Measurements from ENCODE around the gene TMEM117. TPM values are rescaled to one million over a fixed set of nuclear protein-coding genes. Genes with fewer than 3 reads are reported as not detected.
A peak's percentile ranks its signal among the peaks of the same experiment; 100 is the strongest.

The TMEM117 gene
- total and polyA plus RNA-seq, 2 donors from 2014 or later = 5.9 to 6.0 TPM

DNA sequence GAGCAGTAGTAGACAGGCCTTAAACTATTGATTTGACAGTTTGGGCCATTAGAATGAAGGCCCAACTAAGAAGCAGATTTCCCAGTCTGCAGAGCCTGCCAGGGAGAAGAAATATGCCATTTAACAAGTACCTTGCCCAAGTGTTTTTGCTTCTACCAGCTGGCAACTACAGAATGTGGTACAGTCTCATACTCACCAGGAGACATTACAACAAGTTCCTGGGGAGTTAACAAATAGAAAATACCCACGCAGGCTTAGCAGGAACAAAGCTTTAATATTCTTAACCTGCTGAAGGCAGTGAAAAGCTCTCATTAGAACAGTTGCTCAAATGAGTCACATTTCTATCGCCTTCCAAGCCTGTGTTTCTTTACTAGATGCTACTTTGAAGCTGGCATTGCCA, 241.0 kb downstream of the TMEM117 start:
- Histone ChIP-seq H3K4me1 (ENCODE audit: control insufficient read depth in 2 of 3, insufficient read depth in 2 of 3, low read depth in 1 of 3, low read length in 3 of 3) (no peaks in the 10 kb centered on the region), H3K27me3 (ENCODE audit: control insufficient read depth, insufficient read depth, low read length) (no peaks in the 10 kb centered on the region), H3K36me3 (ENCODE audit: control insufficient read depth in 2 of 3, insufficient read depth in 3 of 3, low read length in 3 of 3) (no peaks in the 10 kb centered on the region), H3K9ac (ENCODE audit: low read length in 3 of 3) (no peak overlapping the region), H3K9me3 (ENCODE audit: control insufficient read depth in 2 of 3, insufficient read depth in 1 of 3, low read length in 3 of 3) (no peaks in the 10 kb centered on the region), H3K27ac (ENCODE audit: low read depth in 2 of 2, low read length in 2 of 2) (no peak overlapping the region), H3K4me3 (ENCODE audit: low read length in 3 of 3) (no peak overlapping the region)
- intact Hi-C loops (cut with DNase I) = no loop called here
- FAIRE-seq (no peak), DNase-seq (no peak)
- TF ChIP-seq, protein P1, sequence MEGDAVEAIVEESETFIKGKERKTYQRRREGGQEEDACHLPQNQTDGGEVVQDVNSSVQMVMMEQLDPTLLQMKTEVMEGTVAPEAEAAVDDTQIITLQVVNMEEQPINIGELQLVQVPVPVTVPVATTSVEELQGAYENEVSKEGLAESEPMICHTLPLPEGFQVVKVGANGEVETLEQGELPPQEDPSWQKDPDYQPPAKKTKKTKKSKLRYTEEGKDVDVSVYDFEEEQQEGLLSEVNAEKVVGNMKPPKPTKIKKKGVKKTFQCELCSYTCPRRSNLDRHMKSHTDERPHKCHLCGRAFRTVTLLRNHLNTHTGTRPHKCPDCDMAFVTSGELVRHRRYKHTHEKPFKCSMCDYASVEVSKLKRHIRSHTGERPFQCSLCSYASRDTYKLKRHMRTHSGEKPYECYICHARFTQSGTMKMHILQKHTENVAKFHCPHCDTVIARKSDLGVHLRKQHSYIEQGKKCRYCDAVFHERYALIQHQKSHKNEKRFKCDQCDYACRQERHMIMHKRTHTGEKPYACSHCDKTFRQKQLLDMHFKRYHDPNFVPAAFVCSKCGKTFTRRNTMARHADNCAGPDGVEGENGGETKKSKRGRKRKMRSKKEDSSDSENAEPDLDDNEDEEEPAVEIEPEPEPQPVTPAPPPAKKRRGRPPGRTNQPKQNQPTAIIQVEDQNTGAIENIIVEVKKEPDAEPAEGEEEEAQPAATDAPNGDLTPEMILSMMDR (IDR thresholded peaks at IDR 0.05; ENCODE audit: borderline replicate concordance, extremely low read depth, insufficient read depth) = no peak

DNA sequence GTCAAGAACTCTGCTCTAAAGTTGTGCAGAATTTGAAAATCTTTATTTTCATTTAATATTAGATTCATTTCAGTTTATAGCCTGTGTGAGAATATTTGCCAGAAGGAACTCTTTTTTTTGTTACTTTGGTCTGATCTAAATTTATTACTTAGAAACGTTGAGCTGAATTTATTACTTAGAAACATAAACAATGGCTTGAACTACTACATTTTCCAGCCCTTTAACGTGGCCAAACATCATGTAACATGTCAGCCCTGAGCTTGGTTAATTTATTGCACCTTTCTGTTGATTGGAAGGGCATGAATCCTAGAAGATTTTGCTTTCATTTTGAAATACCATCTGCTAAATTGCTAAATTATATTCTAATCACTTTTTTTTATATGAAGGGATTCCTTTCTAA, 241.4 kb downstream of the TMEM117 start:
- H3K36me3 ChIP-seq (ENCODE audit: control insufficient read depth in 2 of 3, insufficient read depth in 3 of 3, low read length in 3 of 3) = no peaks in the 10 kb centered on the region
- H3K4me3 ChIP-seq (ENCODE audit: low read length in 3 of 3) = no peak overlapping the region
- no peaks in the 10 kb centered on the region for H3K4me1 ChIP-seq (ENCODE audit: control insufficient read depth in 2 of 3, insufficient read depth in 2 of 3, low read depth in 1 of 3, low read length in 3 of 3)
- intact Hi-C loops (cut with DNase I) = no loop called here
- no peaks in the 10 kb centered on the region for H3K9me3 ChIP-seq (ENCODE audit: control insufficient read depth in 2 of 3, insufficient read depth in 1 of 3, low read length in 3 of 3)
- FAIRE-seq (no peak), DNase-seq (peak in 2 of 5 donors; percentile 13 to 49)
- H3K27me3 ChIP-seq (ENCODE audit: control insufficient read depth, insufficient read depth, low read length) = no peaks in the 10 kb centered on the region
- TF ChIP-seq, protein P1 (IDR thresholded peaks at IDR 0.05; ENCODE audit: borderline replicate concordance, extremely low read depth, insufficient read depth) = no peak
- H3K9ac ChIP-seq (ENCODE audit: low read length in 3 of 3) = no peak overlapping the region
- no peak overlapping the region for H3K27ac ChIP-seq (ENCODE audit: low read depth in 2 of 2, low read length in 2 of 2)

DNA sequence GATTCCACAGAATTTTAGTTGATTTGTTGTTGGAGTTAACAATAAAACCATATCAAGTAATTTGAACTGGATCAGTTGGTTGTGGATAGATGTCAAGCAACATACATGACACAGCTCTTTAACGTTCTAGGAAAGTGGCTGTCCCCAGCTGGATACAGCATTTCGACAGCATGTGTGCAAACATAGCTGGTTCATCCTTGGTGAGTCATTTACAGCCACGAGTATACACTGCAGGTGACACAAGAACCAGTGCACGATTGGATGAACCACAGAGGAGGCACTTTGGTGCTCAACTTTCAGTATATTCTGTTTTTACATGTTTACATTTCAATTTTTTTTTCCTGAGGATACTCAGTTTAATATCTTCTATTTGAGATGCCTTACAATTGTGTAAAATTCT, 242.4 kb downstream of the TMEM117 start:
- DNase-seq (no peak), FAIRE-seq (no peak)
- H3K27ac ChIP-seq (ENCODE audit: low read depth in 2 of 2, low read length in 2 of 2) = no peak overlapping the region
- intact Hi-C loops (cut with DNase I) = no loop called here
- H3K9ac ChIP-seq (ENCODE audit: low read length in 3 of 3) = no peak overlapping the region
- no peaks in the 10 kb centered on the region for H3K9me3 ChIP-seq (ENCODE audit: control insufficient read depth in 2 of 3, insufficient read depth in 1 of 3, low read length in 3 of 3)
- H3K4me3 ChIP-seq (ENCODE audit: low read length in 3 of 3) = no peak overlapping the region
- H3K4me1 ChIP-seq (ENCODE audit: control insufficient read depth in 2 of 3, insufficient read depth in 2 of 3, low read depth in 1 of 3, low read length in 3 of 3) = no peaks in the 10 kb centered on the region
- no peaks in the 10 kb centered on the region for H3K36me3 ChIP-seq (ENCODE audit: control insufficient read depth in 2 of 3, insufficient read depth in 3 of 3, low read length in 3 of 3)
- H3K27me3 ChIP-seq (ENCODE audit: control insufficient read depth, insufficient read depth, low read length) = no peaks in the 10 kb centered on the region
- TF ChIP-seq, protein P1 (IDR thresholded peaks at IDR 0.05; ENCODE audit: borderline replicate concordance, extremely low read depth, insufficient read depth) = no peak

DNA sequence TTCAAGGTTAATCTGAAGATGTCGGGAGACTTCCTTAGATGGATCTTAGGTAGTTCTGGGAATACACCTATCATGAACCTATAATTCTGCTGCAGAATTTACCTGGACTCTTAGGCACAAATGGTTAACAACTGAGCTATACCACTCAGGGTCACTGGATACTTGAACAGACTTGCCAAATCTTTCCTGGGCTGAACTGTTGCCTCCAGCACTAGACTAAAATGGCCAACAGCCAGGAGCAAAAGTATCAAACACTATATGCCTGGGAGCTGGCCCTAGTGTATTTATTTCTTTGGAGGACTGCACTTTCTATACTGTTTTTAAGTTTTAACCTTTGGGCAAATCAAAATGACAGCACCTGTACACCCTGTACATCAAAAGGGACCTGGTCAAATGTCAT, 252.8 kb downstream of the TMEM117 start:
- no peaks in the 10 kb centered on the region for H3K27me3 ChIP-seq (ENCODE audit: control insufficient read depth, insufficient read depth, low read length)
- H3K36me3 ChIP-seq (ENCODE audit: control insufficient read depth in 2 of 3, insufficient read depth in 3 of 3, low read length in 3 of 3) = no peaks in the 10 kb centered on the region
- intact Hi-C loops (cut with DNase I) = no loop called here
- DNase-seq = no peak
- no peaks in the 10 kb centered on the region for H3K9me3 ChIP-seq (ENCODE audit: control insufficient read depth in 2 of 3, insufficient read depth in 1 of 3, low read length in 3 of 3)
- H3K4me3 ChIP-seq (ENCODE audit: low read length in 3 of 3) = no peak overlapping the region
- TF ChIP-seq, protein P1 (IDR thresholded peaks at IDR 0.05; ENCODE audit: borderline replicate concordance, extremely low read depth, insufficient read depth) = no peak
- no peak overlapping the region for H3K9ac ChIP-seq (ENCODE audit: low read length in 3 of 3)
- no peak overlapping the region for H3K27ac ChIP-seq (ENCODE audit: low read depth in 2 of 2, low read length in 2 of 2)
- H3K4me1 ChIP-seq (ENCODE audit: control insufficient read depth in 2 of 3, insufficient read depth in 2 of 3, low read depth in 1 of 3, low read length in 3 of 3) = no peaks in the 10 kb centered on the region
- no peak for FAIRE-seq

All from kidney (tissue), 14 donors.